HFF-Myc (cell line): ENCODE results near the gene MRAS.
A peak's percentile ranks its signal among the peaks of the same experiment; 100 is the strongest.

Experiments used
- DNase-seq: peaks from one replicate; pipeline ENCODE4 v3.0.0-alpha.2; 2011; ENCODE audit warnings: low read depth; ENCODE audit errors: extremely low read depth
- H3K4me3 ChIP-seq: replicated peaks from 2 replicates; pipeline ENCODE4 v1.5.1; 2011; ENCODE audit warnings: low read depth, mild to moderate bottlenecking, control low read depth, low read length
- TF ChIP-seq, protein P1 (sequence below): IDR thresholded peaks from 2 replicates; pipeline ENCODE4 v1.5.1; 2012; ENCODE audit warnings: mild to moderate bottlenecking, low read depth, low read length, control low read depth; ENCODE audit errors: missing control alignments

The MRAS gene

GRCh38 chr3:138384531-138384930, 36.2 kb downstream of the MRAS start:
- DNase-seq: no peak
- no peak overlapping the region for H3K4me3 ChIP-seq
- TF ChIP-seq, protein P1, sequence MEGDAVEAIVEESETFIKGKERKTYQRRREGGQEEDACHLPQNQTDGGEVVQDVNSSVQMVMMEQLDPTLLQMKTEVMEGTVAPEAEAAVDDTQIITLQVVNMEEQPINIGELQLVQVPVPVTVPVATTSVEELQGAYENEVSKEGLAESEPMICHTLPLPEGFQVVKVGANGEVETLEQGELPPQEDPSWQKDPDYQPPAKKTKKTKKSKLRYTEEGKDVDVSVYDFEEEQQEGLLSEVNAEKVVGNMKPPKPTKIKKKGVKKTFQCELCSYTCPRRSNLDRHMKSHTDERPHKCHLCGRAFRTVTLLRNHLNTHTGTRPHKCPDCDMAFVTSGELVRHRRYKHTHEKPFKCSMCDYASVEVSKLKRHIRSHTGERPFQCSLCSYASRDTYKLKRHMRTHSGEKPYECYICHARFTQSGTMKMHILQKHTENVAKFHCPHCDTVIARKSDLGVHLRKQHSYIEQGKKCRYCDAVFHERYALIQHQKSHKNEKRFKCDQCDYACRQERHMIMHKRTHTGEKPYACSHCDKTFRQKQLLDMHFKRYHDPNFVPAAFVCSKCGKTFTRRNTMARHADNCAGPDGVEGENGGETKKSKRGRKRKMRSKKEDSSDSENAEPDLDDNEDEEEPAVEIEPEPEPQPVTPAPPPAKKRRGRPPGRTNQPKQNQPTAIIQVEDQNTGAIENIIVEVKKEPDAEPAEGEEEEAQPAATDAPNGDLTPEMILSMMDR: no peak

DNA sequence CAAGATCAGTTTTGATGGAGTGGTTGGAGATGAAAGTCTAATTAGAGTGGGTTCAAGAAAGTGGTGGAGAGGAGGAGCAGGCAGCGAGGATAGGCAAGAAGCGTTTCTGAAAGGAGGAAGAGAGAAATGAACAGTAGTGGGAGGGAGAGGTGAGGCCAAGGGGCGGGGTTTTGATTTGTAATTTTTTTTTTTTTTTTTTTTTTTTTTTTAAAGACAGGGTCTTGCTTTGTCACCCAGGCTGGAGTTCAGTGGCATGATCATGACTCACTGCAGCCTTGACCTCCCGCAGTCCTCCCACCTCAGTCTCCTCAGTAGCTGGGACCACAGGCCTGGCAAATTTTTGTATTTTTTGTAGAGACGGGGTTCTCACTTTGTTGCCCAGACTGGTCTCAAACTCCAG, 36.6 kb downstream of the MRAS start:
- TF ChIP-seq, protein P1: no peak
- DNase-seq: no peak

GRCh38 chr3:138389144-138389601, 40.8 kb downstream of the MRAS start:
- H3K4me3 ChIP-seq: no peak overlapping the region
- TF ChIP-seq, protein P1: no peak
- no peak for DNase-seq

More for the DNA sequence above, 36.6 kb downstream of the MRAS start:
- H3K4me3 ChIP-seq: no peak overlapping the region

GRCh38 chr3:138389841-138390581, 41.6 kb downstream of the MRAS start:
- TF ChIP-seq, protein P1: no peak
- no peak overlapping the region for H3K4me3 ChIP-seq
- DNase-seq: peak; percentile 65

DNA sequence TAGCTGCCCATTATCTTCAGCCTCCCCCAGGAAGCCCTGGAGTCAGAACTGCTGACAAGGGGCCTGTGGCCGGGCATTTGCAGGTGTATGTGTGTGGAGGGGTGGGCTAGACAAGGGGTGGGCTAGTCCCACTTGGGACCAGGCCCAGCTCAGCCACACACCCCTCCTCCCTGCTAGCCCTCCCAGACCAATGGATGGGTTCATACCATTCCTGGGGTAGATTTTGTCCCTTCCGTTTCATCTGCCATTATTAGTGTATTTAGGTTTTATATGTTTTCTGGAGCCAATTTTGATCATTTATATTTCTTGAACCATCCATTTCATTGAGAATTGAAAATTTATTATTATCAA, 42.2 kb downstream of the MRAS start:
- H3K4me3 ChIP-seq: no peak overlapping the region
- TF ChIP-seq, protein P1: no peak

GRCh38 chr3:138394156-138394555, 45.8 kb downstream of the MRAS start:
- no peak overlapping the region for H3K4me3 ChIP-seq
- DNase-seq: no peak
- TF ChIP-seq, protein P1: no peak

More for the DNA sequence above, 42.2 kb downstream of the MRAS start:
- no peak for DNase-seq
